Vagina (tissue), 2 donors: Measurements from ENCODE around the gene STK17B. TPM values are rescaled to one million over a fixed set of nuclear protein-coding genes. Genes with fewer than 3 reads are reported as not detected.

Experiments
- DNase-seq, 2 donors: peaks; one replicate each; pipeline ENCODE4 v3.0.0-alpha.2; 2017; ENCODE audit errors: extremely low spot score in 2 of 2
- H3K27ac ChIP-seq: fragments of 200-600 bp; sonication (generic); one replicate; pipeline ENCODE4 v1.5.1; 2019
- H3K27me3 ChIP-seq: fragments of 200-600 bp; sonication (generic); one replicate; pipeline ENCODE4 v1.5.1; 2019
- H3K36me3 ChIP-seq, 2 donors: fragments of 200-600 bp; sonication (generic); one replicate each; pipeline ENCODE4 v1.5.1; 2017 to 2019
- H3K4me1 ChIP-seq: fragments of 200-600 bp; sonication (generic); one replicate; pipeline ENCODE4 v1.5.1; 2019
- H3K4me3 ChIP-seq, 2 donors: fragments of 200-600 bp; sonication (generic); 1 replicate in 1 of 2; 2 replicates in 1 of 2; pipeline ENCODE4 v1.5.1; 2016 to 2019
- H3K9me3 ChIP-seq: fragments of 200-600 bp; sonication (generic); one replicate; pipeline ENCODE4 v1.5.1; 2019
- POLR2A ChIP-seq, 2 donors: fragments of 450-650 bp; IDR thresholded peaks; one replicate each; pipeline ENCODE4 v1.6.1; 2017; ENCODE audit warnings: antibody characterized with exemption in 2 of 2, mild to moderate bottlenecking in 2 of 2, moderate library complexity in 2 of 2
- POLR2AphosphoS5 ChIP-seq, 2 donors: sonication (generic); formaldehyde crosslinking; IDR thresholded peaks; one replicate each; pipeline ENCODE4 v1.9.0; 2017; ENCODE audit warnings: antibody characterized with exemption in 2 of 2, mild to moderate bottlenecking in 2 of 2, low read depth in 1 of 2; ENCODE audit not compliant: insufficient read depth in 1 of 2
- intact Hi-C: fragments of 100-400 bp; cut with DNase I; formaldehyde crosslinking; loops from one replicate; pipeline ENCODE4 v1.15.1; 2023
- total RNA-seq: library from RNA; depleted of rRNA; stranded (reverse); fragments of >200 nt; gene quantifications from one replicate; pipeline ENCODE4 v1.2.3, GENCODE V29; 2016
- TF ChIP-seq, protein P1 (sequence below), 3 experiments: fragments of 450-650 bp in 2 of 3; fragments of 200-600 bp in 1 of 3; sonication (generic) in 1 of 3; IDR thresholded peaks; one replicate each; pipeline ENCODE4 v1.5.1; 2017 to 2019; ENCODE audit warnings: antibody characterized with exemption in 3 of 3, mild to moderate bottlenecking in 2 of 3, moderate library complexity in 2 of 3

The STK17B gene
- total RNA-seq, 1 donor from 2014 or later: 24.3 TPM

DNA sequence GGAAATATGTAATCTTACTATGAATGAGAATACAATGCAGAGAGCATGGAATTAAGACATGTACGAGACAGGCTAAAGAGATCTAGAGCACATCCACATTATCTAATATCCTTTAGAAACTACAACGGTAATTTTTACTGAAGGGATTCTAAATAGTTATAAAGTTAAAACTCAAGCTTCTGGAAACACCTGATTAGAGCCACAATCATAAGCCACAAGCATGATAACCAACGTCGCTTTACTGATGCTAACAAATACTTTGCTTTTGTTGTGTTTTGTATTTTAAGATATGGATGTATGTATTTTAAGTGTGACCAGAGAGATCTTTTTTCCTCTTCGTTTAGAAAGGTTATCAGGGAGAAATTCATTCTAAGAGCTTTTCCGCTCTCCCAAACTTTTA lies 44.0 kb upstream of the STK17B start:
- Histone ChIP-seq H3K27me3 (no peaks in the 10 kb centered on the region), H3K4me3 (no peak overlapping the region), H3K36me3 (no peaks in the 10 kb centered on the region), H3K27ac (no peak overlapping the region), H3K4me1 (no peaks in the 10 kb centered on the region), H3K9me3 (no peaks in the 10 kb centered on the region)
- DNase-seq: no peak
- intact Hi-C loops: loop anchor here (5.0 kb wide), 1 partner anchor 1847 kb away; no protein-coding TSS in a partner anchor
- TF ChIP-seq, protein P1, sequence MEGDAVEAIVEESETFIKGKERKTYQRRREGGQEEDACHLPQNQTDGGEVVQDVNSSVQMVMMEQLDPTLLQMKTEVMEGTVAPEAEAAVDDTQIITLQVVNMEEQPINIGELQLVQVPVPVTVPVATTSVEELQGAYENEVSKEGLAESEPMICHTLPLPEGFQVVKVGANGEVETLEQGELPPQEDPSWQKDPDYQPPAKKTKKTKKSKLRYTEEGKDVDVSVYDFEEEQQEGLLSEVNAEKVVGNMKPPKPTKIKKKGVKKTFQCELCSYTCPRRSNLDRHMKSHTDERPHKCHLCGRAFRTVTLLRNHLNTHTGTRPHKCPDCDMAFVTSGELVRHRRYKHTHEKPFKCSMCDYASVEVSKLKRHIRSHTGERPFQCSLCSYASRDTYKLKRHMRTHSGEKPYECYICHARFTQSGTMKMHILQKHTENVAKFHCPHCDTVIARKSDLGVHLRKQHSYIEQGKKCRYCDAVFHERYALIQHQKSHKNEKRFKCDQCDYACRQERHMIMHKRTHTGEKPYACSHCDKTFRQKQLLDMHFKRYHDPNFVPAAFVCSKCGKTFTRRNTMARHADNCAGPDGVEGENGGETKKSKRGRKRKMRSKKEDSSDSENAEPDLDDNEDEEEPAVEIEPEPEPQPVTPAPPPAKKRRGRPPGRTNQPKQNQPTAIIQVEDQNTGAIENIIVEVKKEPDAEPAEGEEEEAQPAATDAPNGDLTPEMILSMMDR (IDR thresholded peaks at IDR 0.05): no peak
- no peak for TF ChIP-seq POLR2AphosphoS5 (IDR thresholded peaks at IDR 0.05; ENCODE audit: insufficient read depth in 1 of 2, low read depth in 1 of 2)
- no peak for TF ChIP-seq POLR2A (IDR thresholded peaks at IDR 0.05)

DNA sequence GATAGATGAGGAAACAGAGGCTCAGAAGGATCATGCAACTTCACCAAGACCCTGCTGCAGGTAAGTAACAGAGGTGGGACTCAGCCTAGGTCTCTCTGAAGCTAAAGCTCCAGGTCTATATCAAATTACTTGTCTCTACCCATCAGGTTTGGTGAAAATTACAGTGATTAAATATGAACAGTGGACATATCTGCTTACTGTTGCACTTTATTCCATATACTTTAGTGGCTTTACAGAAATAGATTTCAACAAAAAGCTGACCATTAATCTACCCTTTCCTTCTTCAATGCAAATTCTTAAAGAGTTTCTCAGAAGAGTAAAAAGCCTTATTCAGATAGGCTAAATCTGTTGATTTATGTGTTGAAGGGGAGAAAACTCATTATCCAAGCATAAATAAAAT lies 42.8 kb upstream of the STK17B start:
- no peak for DNase-seq
- intact Hi-C loops: no loop called here
- H3K4me3 ChIP-seq: no peak overlapping the region
- H3K9me3 ChIP-seq: no peaks in the 10 kb centered on the region
- no peak for TF ChIP-seq POLR2AphosphoS5 (IDR thresholded peaks at IDR 0.05; ENCODE audit: insufficient read depth in 1 of 2, low read depth in 1 of 2)
- no peaks in the 10 kb centered on the region for H3K36me3 ChIP-seq
- no peaks in the 10 kb centered on the region for H3K27me3 ChIP-seq
- H3K27ac ChIP-seq: no peak overlapping the region
- no peaks in the 10 kb centered on the region for H3K4me1 ChIP-seq

DNA sequence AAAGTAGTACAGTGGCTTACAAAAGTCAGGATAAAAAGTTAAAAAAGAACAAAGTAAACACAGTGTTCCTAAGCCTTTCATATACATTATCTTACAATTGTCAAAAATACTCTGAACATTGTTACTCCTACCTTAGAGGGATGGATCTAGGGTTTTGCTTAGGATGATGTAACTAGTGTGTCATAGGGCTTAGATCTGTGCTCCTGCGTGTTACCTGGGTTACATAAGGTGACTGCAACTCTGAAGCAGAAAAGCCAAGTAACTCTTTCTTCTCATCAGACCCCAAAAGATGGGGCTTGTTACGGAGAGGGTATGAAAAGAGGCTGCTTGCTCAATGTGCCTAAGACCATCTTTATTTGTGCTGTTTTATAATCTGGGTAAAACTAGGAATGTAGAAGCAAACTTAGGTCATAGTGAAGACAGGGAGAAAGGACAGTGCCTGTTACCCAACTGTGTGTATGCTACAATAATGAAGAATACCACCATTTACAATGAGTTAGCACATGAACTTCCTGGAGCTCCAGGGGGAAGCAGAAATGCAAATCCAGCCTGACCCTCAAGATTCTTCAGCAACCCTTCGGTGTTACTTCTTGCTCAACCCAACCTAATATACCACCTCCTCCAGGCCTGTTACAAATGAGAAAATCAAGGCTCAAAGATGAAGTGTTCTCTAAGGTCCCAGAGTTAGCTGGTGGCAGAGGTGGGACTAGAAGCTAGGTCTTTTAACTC lies 42.0 kb upstream of the STK17B start:
- no peak overlapping the region for H3K27ac ChIP-seq
- no peaks in the 10 kb centered on the region for H3K36me3 ChIP-seq
- intact Hi-C loops: no loop called here
- H3K4me3 ChIP-seq: no peak overlapping the region
- DNase-seq: no peak
- no peaks in the 10 kb centered on the region for H3K9me3 ChIP-seq
- H3K4me1 ChIP-seq: no peaks in the 10 kb centered on the region
- TF ChIP-seq, protein P1 (IDR thresholded peaks at IDR 0.05): no peak
- TF ChIP-seq POLR2AphosphoS5 (IDR thresholded peaks at IDR 0.05; ENCODE audit: insufficient read depth in 1 of 2, low read depth in 1 of 2) (no peak), POLR2A (IDR thresholded peaks at IDR 0.05) (no peak)
- no peaks in the 10 kb centered on the region for H3K27me3 ChIP-seq

DNA sequence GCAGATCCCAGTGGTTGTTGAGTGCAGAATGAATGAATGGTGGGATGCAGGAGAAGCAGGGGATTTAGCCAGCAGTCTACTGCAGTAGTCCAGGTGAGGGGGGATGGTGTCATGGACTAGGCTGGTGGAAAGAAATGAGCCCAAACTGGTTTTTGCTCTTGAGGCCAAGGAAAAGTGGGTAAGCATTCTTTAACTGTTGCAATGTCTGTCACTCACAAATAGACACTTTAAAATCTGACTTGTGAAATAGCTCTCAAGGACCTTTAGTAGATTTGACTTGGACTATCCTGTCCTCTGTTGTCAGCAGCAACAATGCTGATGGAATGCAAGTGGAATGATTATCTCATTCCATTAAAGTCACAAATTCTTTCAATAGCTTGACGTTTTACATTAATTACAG lies 37.5 kb upstream of the STK17B start:
- no peak for DNase-seq
- intact Hi-C loops: no loop called here
- H3K36me3 ChIP-seq: no peaks in the 10 kb centered on the region
- no peak for TF ChIP-seq POLR2AphosphoS5 (IDR thresholded peaks at IDR 0.05; ENCODE audit: insufficient read depth in 1 of 2, low read depth in 1 of 2)
- no peak for TF ChIP-seq POLR2A (IDR thresholded peaks at IDR 0.05)
- TF ChIP-seq, protein P1 (IDR thresholded peaks at IDR 0.05): no peak
- H3K27me3 ChIP-seq: no peaks in the 10 kb centered on the region
- H3K9me3 ChIP-seq: no peaks in the 10 kb centered on the region
- no peak overlapping the region for H3K4me3 ChIP-seq
- H3K4me1 ChIP-seq: peaks cover 10% of the 10 kb centered on the region
- no peak overlapping the region for H3K27ac ChIP-seq

DNA sequence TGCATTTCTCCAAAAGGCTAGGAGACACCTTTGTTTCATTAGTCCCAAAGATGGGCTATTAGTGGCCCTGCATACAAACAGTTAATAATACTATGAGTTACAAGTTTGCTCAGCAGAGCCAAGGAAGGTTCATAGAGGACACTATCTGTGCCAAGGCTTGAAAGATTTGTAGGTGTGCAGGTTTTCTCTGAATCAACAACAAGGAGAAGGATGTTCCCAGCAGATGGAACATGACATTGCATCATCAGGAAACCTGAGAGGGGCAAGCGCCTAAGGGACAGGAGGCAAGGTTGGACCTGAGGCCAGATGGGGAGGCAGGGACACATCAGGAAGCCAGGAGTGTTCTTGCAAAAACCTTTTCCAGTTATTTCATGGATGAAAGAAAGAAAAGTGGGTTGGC lies 35.4 kb upstream of the STK17B start:
- intact Hi-C loops: no loop called here
- TF ChIP-seq, protein P1 (IDR thresholded peaks at IDR 0.05): no peak
- no peak for TF ChIP-seq POLR2AphosphoS5 (IDR thresholded peaks at IDR 0.05; ENCODE audit: insufficient read depth in 1 of 2, low read depth in 1 of 2)
- TF ChIP-seq POLR2A (IDR thresholded peaks at IDR 0.05): no peak
- H3K27ac ChIP-seq: no peak overlapping the region
- peaks cover 10% of the 10 kb centered on the region for H3K4me1 ChIP-seq
- no peaks in the 10 kb centered on the region for H3K36me3 ChIP-seq
- H3K9me3 ChIP-seq: no peaks in the 10 kb centered on the region
- no peaks in the 10 kb centered on the region for H3K27me3 ChIP-seq
- H3K4me3 ChIP-seq: no peak overlapping the region
- no peak for DNase-seq
